Effector memory CD4-positive, alpha-beta T cell (primary cell): Measurements from ENCODE around the gene USP48.

Experiments
- DNase-seq, 3 donors: peaks; one replicate each; pipeline ENCODE4 v3.0.0-alpha.2; 2020
- H3K27ac ChIP-seq: 2 replicates; pipeline ENCODE4 v1.7.0; 2013; ENCODE audit warnings: mild to moderate bottlenecking, low read length, moderate library complexity; ENCODE audit not compliant: insufficient read depth, poor library complexity, severe bottlenecking
- H3K27me3 ChIP-seq: replicated peaks from 2 replicates; pipeline ENCODE4 v1.7.0; 2013; ENCODE audit warnings: mild to moderate bottlenecking, low read length; ENCODE audit not compliant: insufficient read depth, control insufficient read depth, poor library complexity, severe bottlenecking
- H3K36me3 ChIP-seq: 2 replicates; pipeline ENCODE4 v1.7.0; 2013; ENCODE audit warnings: mild to moderate bottlenecking, low read length, moderate library complexity; ENCODE audit not compliant: control insufficient read depth, insufficient read depth
- H3K4me1 ChIP-seq: 2 replicates; pipeline ENCODE4 v1.7.0; 2013; ENCODE audit warnings: low read length, mild to moderate bottlenecking; ENCODE audit not compliant: control insufficient read depth, insufficient read depth, poor library complexity, severe bottlenecking
- H3K4me3 ChIP-seq: 2 replicates; pipeline ENCODE4 v1.7.0; 2013; ENCODE audit warnings: low read length, low read depth, mild to moderate bottlenecking; ENCODE audit not compliant: insufficient read depth, poor library complexity, severe bottlenecking
- H3K9me3 ChIP-seq: 2 replicates; pipeline ENCODE4 v1.7.0; 2013; ENCODE audit warnings: mild to moderate bottlenecking, low read length, moderate library complexity; ENCODE audit not compliant: control insufficient read depth

Gene USP48

DNA sequence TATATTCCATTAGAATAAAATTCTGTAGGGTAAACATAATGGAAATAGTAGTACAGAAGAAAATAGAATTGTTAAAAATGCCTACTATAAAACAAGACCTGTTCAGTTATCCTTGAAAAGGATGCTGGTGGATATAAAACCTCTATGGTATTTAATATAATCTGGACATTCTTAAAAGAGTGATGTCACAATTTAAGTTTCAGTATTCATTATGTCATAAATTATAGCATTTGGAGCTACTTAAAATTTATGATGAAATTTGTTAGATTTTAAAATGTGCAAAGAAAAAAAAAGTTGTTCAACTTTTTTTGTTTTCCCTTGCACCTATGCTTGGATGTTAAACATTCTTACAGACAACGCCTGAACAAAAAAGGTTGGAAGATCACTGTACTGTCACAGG is 50.3 kb downstream of the USP48 start:
- Histone ChIP-seq H3K27me3 (no peaks in the 10 kb centered on the region), H3K36me3 (peaks cover 33% of the 10 kb centered on the region), H3K27ac (no peak overlapping the region), H3K9me3 (no peaks in the 10 kb centered on the region), H3K4me3 (no peak overlapping the region), H3K4me1 (no peaks in the 10 kb centered on the region)
- DNase-seq, result no peak

DNA sequence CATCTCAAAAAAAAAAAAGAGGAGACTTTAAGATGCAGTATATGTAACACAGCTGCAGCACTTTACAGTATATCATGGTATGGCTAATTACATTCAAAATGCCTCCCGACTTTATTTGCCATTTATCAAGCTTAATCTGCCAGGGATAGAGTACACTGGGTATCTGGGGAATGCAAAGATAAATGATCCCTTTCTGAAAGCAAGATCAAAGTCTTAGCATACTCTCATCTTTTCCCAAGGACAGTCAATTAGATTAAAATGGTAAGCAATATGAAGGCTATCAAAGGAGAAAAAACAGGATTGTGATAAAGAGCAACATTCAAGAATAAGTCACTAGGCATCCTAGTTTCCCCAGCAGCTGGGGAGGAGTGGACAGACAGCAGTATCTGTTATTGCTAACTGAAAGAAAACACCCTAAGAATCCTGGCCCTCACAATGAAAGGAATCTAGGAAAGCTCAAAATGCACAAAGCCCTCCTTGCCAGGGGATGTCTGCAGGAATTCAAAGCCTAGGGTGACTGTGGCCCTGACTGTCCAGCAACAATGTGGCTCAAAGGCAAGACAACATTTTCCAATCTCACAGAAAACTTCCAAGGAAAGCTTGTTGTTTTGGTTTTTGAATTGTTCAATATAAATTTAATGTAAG is 57.1 kb downstream of the USP48 start:
- no peaks in the 10 kb centered on the region for H3K4me1 ChIP-seq
- H3K9me3 ChIP-seq, result no peaks in the 10 kb centered on the region
- H3K27me3 ChIP-seq, result no peaks in the 10 kb centered on the region
- H3K4me3 ChIP-seq, result no peak overlapping the region
- H3K36me3 ChIP-seq, result peaks cover 49% of the 10 kb centered on the region
- H3K27ac ChIP-seq, result no peak overlapping the region
- DNase-seq, result no peak

DNA sequence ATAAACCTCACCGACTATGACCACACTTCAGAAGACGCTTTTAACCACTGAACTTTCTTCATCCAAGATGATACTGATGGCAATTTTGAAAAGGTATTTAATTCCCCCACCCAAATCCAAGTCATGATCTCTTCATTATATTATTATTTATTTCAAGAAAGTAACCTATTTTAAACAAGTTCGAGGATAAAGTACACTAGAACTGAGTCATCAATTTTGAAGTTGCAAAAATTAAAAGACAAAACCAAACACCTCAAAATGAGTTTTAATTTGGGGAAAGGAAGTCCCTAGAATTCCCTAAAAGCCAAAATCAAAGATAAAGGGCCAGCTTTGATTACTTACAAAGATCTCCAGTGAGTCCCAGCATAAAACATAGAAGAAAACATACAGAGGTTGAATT is 58.4 kb downstream of the USP48 start:
- H3K27ac ChIP-seq, result no peak overlapping the region
- H3K9me3 ChIP-seq, result no peaks in the 10 kb centered on the region
- H3K27me3 ChIP-seq, result no peaks in the 10 kb centered on the region
- no peak for DNase-seq
- no peak overlapping the region for H3K4me3 ChIP-seq
- peaks cover 54% of the 10 kb centered on the region for H3K36me3 ChIP-seq
- H3K4me1 ChIP-seq, result no peaks in the 10 kb centered on the region

DNA sequence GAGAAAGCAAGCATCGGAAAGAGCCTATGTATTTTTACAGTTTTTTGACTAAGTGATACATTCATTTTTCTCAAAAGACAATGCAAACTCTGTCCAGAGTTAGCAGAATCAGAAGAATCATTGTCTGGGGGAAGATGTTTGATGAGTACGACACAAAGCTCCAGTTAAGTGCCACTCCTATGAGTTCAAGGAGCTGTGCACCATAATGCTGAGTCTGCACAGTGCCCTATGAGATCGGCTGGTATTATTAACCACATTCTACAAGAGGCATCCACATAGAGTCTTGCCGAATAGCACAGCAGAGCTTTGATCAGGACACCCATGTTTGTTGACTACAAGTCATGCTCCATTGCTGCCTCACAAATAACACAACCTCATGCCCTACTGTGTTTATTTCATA is 58.9 kb downstream of the USP48 start:
- peaks cover 52% of the 10 kb centered on the region for H3K36me3 ChIP-seq

DNA sequence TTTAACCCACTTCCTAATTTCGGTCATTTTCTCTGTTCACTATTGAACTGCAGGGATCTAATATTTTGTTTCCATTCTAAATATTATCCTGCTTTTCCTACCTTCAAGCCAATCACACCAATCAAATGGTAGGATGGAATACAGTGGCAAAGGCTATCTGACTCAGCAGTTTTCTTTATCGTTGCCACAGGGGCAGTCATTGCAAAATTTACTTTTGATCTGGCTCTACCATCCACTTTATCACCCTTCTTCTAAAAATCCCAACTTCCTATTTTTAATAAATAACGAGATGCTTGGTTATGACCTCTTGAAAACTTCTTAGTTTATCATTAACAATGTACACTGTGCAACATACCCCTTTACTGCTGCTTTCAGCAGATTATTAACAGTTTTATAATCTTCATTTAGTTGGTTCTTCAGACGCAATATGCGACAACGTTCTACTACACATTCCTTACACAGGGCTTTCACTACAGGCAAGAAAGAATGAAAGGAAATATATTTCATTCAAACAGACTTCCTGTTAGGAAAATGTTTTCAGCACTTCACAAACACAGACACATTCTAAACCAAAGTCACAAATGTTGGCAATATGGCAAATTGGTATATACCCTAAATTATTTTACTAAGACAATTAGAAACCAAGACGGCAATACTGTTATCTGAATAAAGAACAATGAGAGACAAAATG is 61.5 kb downstream of the USP48 start:
- DNase-seq, result no peak
- Histone ChIP-seq H3K9me3 (no peaks in the 10 kb centered on the region), H3K36me3 (peaks cover 53% of the 10 kb centered on the region), H3K4me3 (no peak overlapping the region), H3K27ac (no peak overlapping the region), H3K27me3 (no peaks in the 10 kb centered on the region), H3K4me1 (no peaks in the 10 kb centered on the region)

More for the DNA sequence above, 58.9 kb downstream of the USP48 start:
- Histone ChIP-seq H3K4me1 (no peaks in the 10 kb centered on the region), H3K4me3 (no peak overlapping the region), H3K9me3 (no peaks in the 10 kb centered on the region), H3K27me3 (no peaks in the 10 kb centered on the region), H3K27ac (no peak overlapping the region)
- DNase-seq, result no peak

DNA sequence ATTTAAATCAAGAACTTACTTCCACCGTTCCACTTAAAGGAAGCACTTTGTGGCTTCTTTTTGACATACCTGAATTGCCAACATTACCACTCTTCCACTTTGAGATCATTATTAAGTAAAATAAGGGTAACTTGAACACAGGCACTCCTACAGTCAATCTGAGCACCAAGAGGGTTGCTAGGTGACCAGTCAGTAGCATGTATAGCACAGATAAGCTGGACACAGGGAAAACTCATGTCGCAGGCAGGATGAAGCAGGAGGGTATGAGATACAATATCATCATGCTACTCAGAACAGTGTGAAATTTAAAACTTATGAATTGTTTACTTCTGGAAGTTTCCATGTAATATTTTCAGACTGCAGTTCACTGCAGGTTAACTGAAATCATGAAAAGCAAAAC is 66.8 kb downstream of the USP48 start:
- peaks cover 63% of the 10 kb centered on the region for H3K36me3 ChIP-seq
- DNase-seq, result no peak
- H3K27ac ChIP-seq, result no peak overlapping the region
- H3K9me3 ChIP-seq, result no peaks in the 10 kb centered on the region
- no peaks in the 10 kb centered on the region for H3K27me3 ChIP-seq
- H3K4me1 ChIP-seq, result no peaks in the 10 kb centered on the region
- no peak overlapping the region for H3K4me3 ChIP-seq

DNA sequence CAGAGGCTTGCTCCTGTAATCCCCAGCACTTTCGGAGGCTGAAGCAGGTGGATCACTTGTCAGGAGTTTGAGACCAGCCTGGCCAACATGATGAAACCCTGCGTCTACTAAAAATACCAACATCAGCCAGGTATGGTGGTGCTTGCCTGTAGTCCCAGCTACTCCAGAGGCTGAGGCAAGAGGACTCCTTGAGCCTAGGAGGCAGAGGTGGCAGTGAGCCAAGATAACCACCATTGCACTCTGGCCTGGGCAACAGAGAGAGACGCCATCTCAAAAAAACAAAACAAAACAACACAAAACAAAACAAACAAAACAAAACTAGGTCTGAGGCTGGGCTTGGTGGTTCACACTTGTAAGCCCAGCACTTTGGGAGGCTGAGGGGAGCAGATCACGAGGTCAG is 75.1 kb downstream of the USP48 start:
- H3K4me1 ChIP-seq, result no peaks in the 10 kb centered on the region

DNA sequence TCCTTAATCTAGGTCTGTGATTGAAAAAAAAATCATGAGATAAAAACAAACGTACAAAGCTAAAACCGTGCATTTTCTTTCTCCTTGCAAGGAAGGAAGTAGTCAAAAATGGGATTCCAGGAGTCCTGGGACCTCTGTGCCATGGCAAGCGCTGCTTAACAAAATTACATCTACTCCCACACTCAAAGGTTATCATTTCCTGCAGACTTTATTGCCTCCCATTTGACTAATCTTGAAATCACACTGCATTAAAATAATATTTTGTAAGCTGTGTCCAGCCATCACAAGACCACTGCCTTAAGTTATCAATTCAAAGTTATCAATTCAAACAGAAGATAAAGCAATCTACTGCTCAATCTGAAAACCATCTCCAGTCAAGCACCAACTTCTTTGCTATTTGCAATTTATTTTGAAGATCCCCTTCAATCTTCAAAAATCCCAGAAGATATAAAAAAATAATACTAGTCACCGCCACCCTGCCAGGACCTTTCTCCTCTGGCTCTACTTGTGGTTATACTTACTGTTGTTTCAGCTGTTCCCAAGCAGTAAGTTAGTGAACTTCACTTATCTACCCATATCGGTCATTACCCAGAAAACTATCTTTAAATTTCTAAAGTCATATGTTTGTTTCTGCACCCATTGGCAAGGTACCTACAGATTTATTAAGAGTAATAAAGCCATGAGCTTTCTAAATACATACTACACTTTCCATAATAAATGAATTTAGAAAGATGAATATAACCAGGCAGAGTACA is 75.7 kb downstream of the USP48 start:
- H3K4me1 ChIP-seq, result no peaks in the 10 kb centered on the region
- no peaks in the 10 kb centered on the region for H3K9me3 ChIP-seq
- no peak overlapping the region for H3K4me3 ChIP-seq
- peaks cover 43% of the 10 kb centered on the region for H3K36me3 ChIP-seq
- DNase-seq, result no peak
- H3K27me3 ChIP-seq, result no peaks in the 10 kb centered on the region
- H3K27ac ChIP-seq, result no peak overlapping the region

More for the DNA sequence above, 75.1 kb downstream of the USP48 start:
- no peaks in the 10 kb centered on the region for H3K9me3 ChIP-seq
- H3K36me3 ChIP-seq, result peaks cover 37% of the 10 kb centered on the region
- no peak overlapping the region for H3K27ac ChIP-seq
- H3K27me3 ChIP-seq, result no peaks in the 10 kb centered on the region
- DNase-seq, result no peak
- no peak overlapping the region for H3K4me3 ChIP-seq

DNA sequence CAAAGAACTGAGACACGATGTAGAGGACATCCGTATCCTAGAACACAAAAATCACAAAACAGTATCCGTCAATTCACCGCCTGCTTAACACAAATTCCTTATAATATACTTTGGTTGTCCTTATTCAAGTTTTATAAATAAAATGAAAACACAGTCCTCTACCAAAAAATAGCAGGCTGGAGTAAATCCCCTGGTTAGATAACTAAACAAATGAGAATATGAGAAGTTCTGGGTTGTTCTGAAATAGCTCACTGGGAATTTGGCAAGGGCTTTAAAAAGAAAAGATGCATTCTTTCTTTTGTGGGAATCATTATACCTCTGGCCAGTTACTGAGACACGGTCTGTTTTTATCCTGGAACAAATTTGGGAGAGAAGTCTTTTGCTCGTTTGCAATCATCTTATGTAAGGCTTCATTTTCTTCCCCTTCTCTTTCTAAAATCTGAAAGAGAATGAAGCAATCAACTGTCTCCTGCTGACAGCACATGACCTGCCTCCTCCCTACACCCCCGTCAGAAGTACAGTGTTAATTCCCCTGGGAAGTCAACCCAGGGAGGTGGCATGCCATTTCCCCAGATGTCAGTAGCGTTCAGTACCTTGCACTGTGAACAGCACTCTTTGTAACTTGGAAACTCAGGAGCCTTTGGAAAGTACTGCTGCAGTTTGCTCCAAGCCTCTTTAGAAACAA is 76.7 kb downstream of the USP48 start:
- no peaks in the 10 kb centered on the region for H3K9me3 ChIP-seq
- peaks cover 46% of the 10 kb centered on the region for H3K36me3 ChIP-seq
- no peaks in the 10 kb centered on the region for H3K27me3 ChIP-seq
- no peak overlapping the region for H3K4me3 ChIP-seq
- H3K27ac ChIP-seq, result no peak overlapping the region
- H3K4me1 ChIP-seq, result no peaks in the 10 kb centered on the region
- DNase-seq, result no peak
